Lung (tissue), 12 donors: Measurements from ENCODE around the gene PTDSS2. TPM values are rescaled to one million over a fixed set of nuclear protein-coding genes. Genes with fewer than 3 reads are reported as not detected.

ENCODE experiments used
- ATAC-seq: fragments of 200-7000 bp; cut with Tn5 transposase; one replicate; pipeline ENCODE4 v1.9.1; 2020; ENCODE audit warnings: moderate number of reproducible peaks; ENCODE audit not compliant: insufficient read depth, low FRiP score
- DNase-seq, 3 donors: peaks; one replicate each; pipeline ENCODE4 v3.0.0-alpha.2; 2013 to 2017
- H3K27ac ChIP-seq, 2 donors: one replicate each; pipeline ENCODE4 v1.5.1; 2013; ENCODE audit warnings: mild to moderate bottlenecking in 2 of 2, moderate library complexity in 2 of 2, control low read depth in 1 of 2, inconsistent platforms in 1 of 2, low read depth in 1 of 2, low read length in 1 of 2
- H3K27me3 ChIP-seq, 3 donors: one replicate each; pipeline ENCODE4 v1.5.1; 2013; ENCODE audit warnings: low read length in 2 of 3; ENCODE audit not compliant: control insufficient read depth in 3 of 3, insufficient read depth in 3 of 3
- H3K36me3 ChIP-seq, 4 donors: one replicate each; pipeline ENCODE4 v1.5.1; 2013; ENCODE audit warnings: low read length in 4 of 4, mild to moderate bottlenecking in 1 of 4, moderate library complexity in 1 of 4; ENCODE audit not compliant: control insufficient read depth in 4 of 4, insufficient read depth in 4 of 4
- H3K4me1 ChIP-seq, 5 donors: one replicate each; pipeline ENCODE4 v1.5.1; 2013; ENCODE audit warnings: low read length in 5 of 5, mild to moderate bottlenecking in 2 of 5, moderate library complexity in 1 of 5; ENCODE audit not compliant: control insufficient read depth in 5 of 5, insufficient read depth in 5 of 5
- H3K4me3 ChIP-seq: one replicate; pipeline ENCODE4 v1.5.1; 2013; ENCODE audit warnings: mild to moderate bottlenecking, control low read depth, moderate library complexity
- H3K9ac ChIP-seq, 2 donors: one replicate each; pipeline ENCODE4 v1.5.1; 2013; ENCODE audit warnings: low read length in 2 of 2, control low read depth in 1 of 2; ENCODE audit not compliant: insufficient read depth in 1 of 2
- H3K9me3 ChIP-seq, 4 donors: one replicate each; pipeline ENCODE4 v1.5.1; 2013; ENCODE audit warnings: low read length in 3 of 4, mild to moderate bottlenecking in 1 of 4, moderate library complexity in 1 of 4; ENCODE audit not compliant: control insufficient read depth in 4 of 4, insufficient read depth in 3 of 4
- WGBS, 2 donors: extraction: QIAGEN DNeasy Blood & Tissue Kit; methylation state at CpG; one replicate each; pipeline ENCODE4 v1.1.7; 2013; 5-methylcytosine and 5-hydroxymethylcytosine counted together
- polyA plus RNA-seq, 2 donors: library from polyadenylated mRNA; stranded (reverse); fragments of 200-250 nt; gene quantifications; one replicate each; pipeline ENCODE4 v1.2.1, GENCODE V29; 2013
- total RNA-seq, 2 donors: library from RNA; depleted of rRNA in 1 of 2; stranded (reverse); fragments of >200 nt in 1 of 2; gene quantifications; one replicate each; pipeline ENCODE4 v1.2.1, GENCODE V29; 2014 to 2021
- TF ChIP-seq, protein P1 (sequence below): IDR thresholded peaks from 2 replicates; pipeline ENCODE4 v1.5.1; 2012; ENCODE audit warnings: mild to moderate bottlenecking; ENCODE audit errors: control extremely low read depth, extremely low read depth
- donor health status: control.
- donor health status: control.
- donor health status: Bipolar disorder and iron deficiency.
- donor health status: healthy.
- donor health status: DM: yes; HTN: yes; CAD: no.

PTDSS2 gene
- total and polyA plus RNA-seq, 4 donors, result 20.4 to 36.5 (median 28.1) TPM

- ATAC-seq, result no peak
- 64 to 73% methylated on average over 71 of the region's 71 CpGs for WGBS, 2 donors
- peaks cover 0 to 12% (median 9%) of the 10 kb centered on the region in 5 donors for H3K4me1 ChIP-seq
- no peaks in the 10 kb centered on the region for H3K36me3 ChIP-seq
- TF ChIP-seq, protein P1, sequence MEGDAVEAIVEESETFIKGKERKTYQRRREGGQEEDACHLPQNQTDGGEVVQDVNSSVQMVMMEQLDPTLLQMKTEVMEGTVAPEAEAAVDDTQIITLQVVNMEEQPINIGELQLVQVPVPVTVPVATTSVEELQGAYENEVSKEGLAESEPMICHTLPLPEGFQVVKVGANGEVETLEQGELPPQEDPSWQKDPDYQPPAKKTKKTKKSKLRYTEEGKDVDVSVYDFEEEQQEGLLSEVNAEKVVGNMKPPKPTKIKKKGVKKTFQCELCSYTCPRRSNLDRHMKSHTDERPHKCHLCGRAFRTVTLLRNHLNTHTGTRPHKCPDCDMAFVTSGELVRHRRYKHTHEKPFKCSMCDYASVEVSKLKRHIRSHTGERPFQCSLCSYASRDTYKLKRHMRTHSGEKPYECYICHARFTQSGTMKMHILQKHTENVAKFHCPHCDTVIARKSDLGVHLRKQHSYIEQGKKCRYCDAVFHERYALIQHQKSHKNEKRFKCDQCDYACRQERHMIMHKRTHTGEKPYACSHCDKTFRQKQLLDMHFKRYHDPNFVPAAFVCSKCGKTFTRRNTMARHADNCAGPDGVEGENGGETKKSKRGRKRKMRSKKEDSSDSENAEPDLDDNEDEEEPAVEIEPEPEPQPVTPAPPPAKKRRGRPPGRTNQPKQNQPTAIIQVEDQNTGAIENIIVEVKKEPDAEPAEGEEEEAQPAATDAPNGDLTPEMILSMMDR, result no peak
- peaks cover 0 to 9% (median 6%) of the 10 kb centered on the region in 3 donors for H3K27me3 ChIP-seq
- DNase-seq, result no peak
- H3K9me3 ChIP-seq, result no peaks in the 10 kb centered on the region
- no peak overlapping the region for H3K27ac ChIP-seq
- H3K9ac ChIP-seq, result no peak overlapping the region
- H3K4me3 ChIP-seq, result no peak overlapping the region
Observed at GRCh38 chr11:420054-420910, 29.8 kb upstream of the PTDSS2 start.

DNA sequence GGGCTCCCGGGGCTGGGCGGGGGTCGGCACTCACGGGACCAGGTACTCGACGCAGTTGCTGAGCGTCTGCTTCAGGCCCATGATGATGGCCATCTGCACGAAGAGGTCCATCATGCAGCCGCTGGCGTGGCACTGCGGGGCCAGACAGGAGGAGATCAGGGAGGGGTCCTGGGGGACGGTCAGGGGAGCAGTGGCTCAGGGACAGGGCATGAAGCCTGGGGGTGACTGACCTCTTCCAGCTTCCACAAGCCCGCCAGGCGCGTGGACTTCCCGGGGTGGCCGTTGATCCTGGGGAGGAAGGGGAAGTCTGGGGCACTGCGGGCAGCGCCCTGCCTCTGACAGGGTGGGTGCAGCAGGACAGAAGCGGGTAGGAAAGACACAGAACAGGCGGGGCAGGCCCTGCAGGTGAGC, 29.2 kb upstream of the PTDSS2 start:
- no peak for DNase-seq
- H3K27me3 ChIP-seq, result peaks cover 0 to 9% (median 6%) of the 10 kb centered on the region in 3 donors

GRCh38 chr11:422249-422656, 27.8 kb upstream of the PTDSS2 start:
- ATAC-seq (no peak), DNase-seq (no peak)
- peaks cover 0 to 7% (median 6%) of the 10 kb centered on the region in 3 donors for H3K27me3 ChIP-seq
- H3K9ac ChIP-seq, result no peak overlapping the region
- TF ChIP-seq, protein P1, result no peak
- H3K4me1 ChIP-seq, result peaks cover 0 to 6% (median 0%) of the 10 kb centered on the region in 5 donors
- H3K9me3 ChIP-seq, result peaks cover 0 to 2% (median 0%) of the 10 kb centered on the region in 4 donors
- H3K4me3 ChIP-seq, result no peak overlapping the region
- WGBS, 2 donors, result 86 to 87% methylated on average over 10 of the region's 10 CpGs
- no peak overlapping the region for H3K27ac ChIP-seq
- H3K36me3 ChIP-seq, result no peaks in the 10 kb centered on the region

More for the DNA sequence above, 29.2 kb upstream of the PTDSS2 start:
- Histone ChIP-seq H3K36me3 (no peaks in the 10 kb centered on the region), H3K9me3 (no peaks in the 10 kb centered on the region), H3K4me3 (no peak overlapping the region), H3K4me1 (peaks cover 0 to 8% (median 5%) of the 10 kb centered on the region in 5 donors), H3K9ac (no peak overlapping the region), H3K27ac (no peak overlapping the region)
- TF ChIP-seq, protein P1, result no peak
- 88% methylated on average over 20 to 21 of the region's 21 CpGs for WGBS, 2 donors
- ATAC-seq, result no peak
